Endodermal cell (in vitro differentiated cells): ENCODE measurements around the gene MMS22L. TPM values are rescaled to one million over a fixed set of nuclear protein-coding genes. Genes with fewer than 3 reads are reported as not detected.

Experiments used
- DNase-seq: peaks from one replicate; pipeline ENCODE4 v3.0.0-alpha.2; 2017
- H3K27ac ChIP-seq: 2 replicates; pipeline ENCODE4 v1.5.1; 2013; ENCODE audit warnings: mild to moderate bottlenecking, low read depth, low read length, moderate library complexity
- H3K27me3 ChIP-seq: 2 replicates; pipeline ENCODE4 v1.6.1; 2013; ENCODE audit warnings: mild to moderate bottlenecking, low read length, moderate library complexity; ENCODE audit not compliant: insufficient read depth, control insufficient read depth, poor library complexity, severe bottlenecking
- H3K36me3 ChIP-seq: 2 replicates; pipeline ENCODE4 v1.7.0; 2013; ENCODE audit warnings: mild to moderate bottlenecking, low read length, moderate library complexity; ENCODE audit not compliant: control insufficient read depth, insufficient read depth
- H3K4me1 ChIP-seq: one replicate; pipeline ENCODE4 v1.7.0; 2013; ENCODE audit warnings: low read length; ENCODE audit not compliant: control insufficient read depth, insufficient read depth
- H3K4me3 ChIP-seq: 2 replicates; pipeline ENCODE4 v1.5.1; 2013; ENCODE audit warnings: mild to moderate bottlenecking, low read length, moderate library complexity
- H3K9ac ChIP-seq: 2 replicates; pipeline ENCODE4 v1.6.1; 2013; ENCODE audit warnings: mild to moderate bottlenecking, low read length, moderate library complexity; ENCODE audit not compliant: poor library complexity, severe bottlenecking; ENCODE audit errors: extremely low read depth
- H3K9me3 ChIP-seq: 2 replicates; pipeline ENCODE4 v1.6.1; 2013; ENCODE audit warnings: mild to moderate bottlenecking, low read length, moderate library complexity; ENCODE audit not compliant: control insufficient read depth
- H3K27ac Mint-ChIP-seq: 2 replicates; pipeline ENCODE4 v1.8.0; 2020; ENCODE audit warnings: mixed read lengths
- H3K27me3 Mint-ChIP-seq: 2 replicates; pipeline ENCODE4 v1.8.0; 2021; ENCODE audit warnings: mild to moderate bottlenecking, mixed read lengths; ENCODE audit not compliant: insufficient read depth
- H3K36me3 Mint-ChIP-seq: 2 replicates; pipeline ENCODE4 v1.8.0; 2020; ENCODE audit warnings: low read depth, mixed read lengths
- H3K4me1 Mint-ChIP-seq: 2 replicates; pipeline ENCODE4 v1.8.0; 2020; ENCODE audit warnings: mixed read lengths
- H3K4me3 Mint-ChIP-seq: 2 replicates; pipeline ENCODE4 v1.8.0; 2020; ENCODE audit warnings: mild to moderate bottlenecking, moderate library complexity, mixed read lengths
- H3K9me3 Mint-ChIP-seq: 2 replicates; pipeline ENCODE4 v1.8.0; 2020; ENCODE audit warnings: mild to moderate bottlenecking, mixed read lengths
- CTCF ChIP-seq: fragments of 200-600 bp; sonication (generic); conservative IDR thresholded peaks from 2 replicates; pipeline ENCODE4 v1.5.0; 2021; ENCODE audit warnings: antibody characterized with exemption, mild to moderate bottlenecking
- WGBS, 2 experiments: methylation state at CpG; one replicate each; pipeline versions ENCODE4 v1.1.5 to v1.1.7; 2013; ENCODE audit warnings: missing lambda C conversion rate in 2 of 2, mixed read lengths in 1 of 2; ENCODE audit not compliant: insufficient coverage in 1 of 2, insufficient read length in 1 of 2; 5-methylcytosine and 5-hydroxymethylcytosine counted together
- total RNA-seq, 2 donors: library from RNA; stranded (reverse); fragmentation: NEBNext Ultra II Directional in 1 of 2; extraction: Animal tissue kit (Norgen Biotek cat#: 25700) in 1 of 2; gene quantifications; 2 replicates in 1 of 2; 3 replicates in 1 of 2; pipeline ENCODE4 v1.2.1, GENCODE V29; 2021

Gene MMS22L
- total RNA-seq, 2 donors from 2014 or later, result 32.6 to 36.6 TPM

- Mint-ChIP-seq H3K4me3 (no peak overlapping the region), H3K9me3 (no peaks in the 10 kb centered on the region), H3K36me3 (no peaks in the 10 kb centered on the region), H3K27me3 (no peaks in the 10 kb centered on the region), H3K27ac (no peak overlapping the region), H3K4me1 (peaks cover 7% of the 10 kb centered on the region)
- no peaks in the 10 kb centered on the region for H3K4me1 ChIP-seq
- 32 to 50% methylated on average over 2 to 3 of the region's 3 CpGs for WGBS, 2 experiments
- no peak overlapping the region for H3K9ac ChIP-seq
- peak; percentile 98 for TF ChIP-seq CTCF
- DNase-seq, result peak; percentile 85
- no peaks in the 10 kb centered on the region for H3K27me3 ChIP-seq
- no peak overlapping the region for H3K27ac ChIP-seq
- no peak overlapping the region for H3K4me3 ChIP-seq
- no peaks in the 10 kb centered on the region for H3K9me3 ChIP-seq
- H3K36me3 ChIP-seq, result no peaks in the 10 kb centered on the region
Measured at GRCh38 chr6:97186416-97186999, 96.5 kb downstream of the MMS22L start.

- no peak overlapping the region for H3K9ac ChIP-seq
- Mint-ChIP-seq H3K4me1 (peaks cover 12% of the 10 kb centered on the region), H3K27me3 (no peaks in the 10 kb centered on the region), H3K27ac (no peak overlapping the region), H3K4me3 (no peak overlapping the region), H3K36me3 (peaks cover 12% of the 10 kb centered on the region), H3K9me3 (peaks cover 5% of the 10 kb centered on the region)
- no peak for TF ChIP-seq CTCF
- peaks cover 4% of the 10 kb centered on the region for H3K9me3 ChIP-seq
- H3K36me3 ChIP-seq, result peaks cover 8% of the 10 kb centered on the region
- no peak overlapping the region for H3K4me3 ChIP-seq
- no peak for DNase-seq
- H3K4me1 ChIP-seq, result peaks cover 2% of the 10 kb centered on the region
- 92% methylated on average over 3 of the region's 3 CpGs; no CpG with 5 or more reads in 1 of the 2 experiments for WGBS, 2 experiments
- H3K27me3 ChIP-seq, result no peaks in the 10 kb centered on the region
- no peak overlapping the region for H3K27ac ChIP-seq
Measured at GRCh38 chr6:97177905-97178304, 105.1 kb downstream of the MMS22L start.

- Histone ChIP-seq H3K27me3 (no peaks in the 10 kb centered on the region), H3K9me3 (peaks cover 4% of the 10 kb centered on the region), H3K36me3 (peaks cover 8% of the 10 kb centered on the region), H3K4me3 (no peak overlapping the region), H3K9ac (no peak overlapping the region), H3K27ac (no peak overlapping the region), H3K4me1 (peaks cover 2% of the 10 kb centered on the region)
- TF ChIP-seq CTCF, result no peak
- Mint-ChIP-seq H3K36me3 (peaks cover 12% of the 10 kb centered on the region), H3K4me1 (peaks cover 18% of the 10 kb centered on the region), H3K27me3 (no peaks in the 10 kb centered on the region), H3K9me3 (peaks cover 5% of the 10 kb centered on the region), H3K4me3 (no peak overlapping the region), H3K27ac (no peak overlapping the region)
- WGBS, 2 experiments, result 94 to 100% methylated on average over 1 to 2 of the region's 2 CpGs
- DNase-seq, result no peak
Measured at GRCh38 chr6:97176468-97176867, 106.5 kb downstream of the MMS22L start.
